ENCODE measurements around the gene TBC1D10A.

DNA sequence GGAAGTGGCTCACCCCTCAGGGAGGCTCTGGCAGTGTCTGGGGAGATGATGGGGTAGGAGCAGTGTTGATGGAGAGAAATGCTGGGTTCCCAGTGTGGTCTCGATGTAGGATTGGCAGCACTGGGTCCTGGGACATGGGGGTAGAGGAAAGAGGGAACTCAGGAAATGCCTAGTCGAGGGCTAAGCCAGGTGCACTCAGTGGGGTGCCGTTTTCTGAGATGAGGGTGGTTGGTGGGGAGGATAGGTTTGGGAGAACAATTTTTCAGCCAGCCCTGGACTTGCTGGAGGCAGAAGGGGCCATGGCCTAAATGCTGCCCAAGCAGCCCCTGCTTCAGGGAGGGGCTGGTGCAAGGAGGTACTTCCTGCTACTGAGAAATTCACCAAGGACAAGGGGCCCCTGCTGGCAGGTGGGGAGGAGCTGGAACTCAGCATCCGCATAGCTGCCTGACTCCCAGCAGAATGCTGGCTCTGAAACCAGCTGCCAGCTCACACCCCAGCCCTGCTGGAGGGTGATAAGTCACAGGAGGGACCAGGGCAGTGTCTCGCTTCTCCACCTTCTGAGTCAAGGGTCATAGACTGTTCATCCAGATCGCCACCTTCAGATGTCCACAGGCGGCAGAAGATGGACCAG lies 36.0 kb upstream of the TBC1D10A start:
- TF ChIP-seq, protein P1, sequence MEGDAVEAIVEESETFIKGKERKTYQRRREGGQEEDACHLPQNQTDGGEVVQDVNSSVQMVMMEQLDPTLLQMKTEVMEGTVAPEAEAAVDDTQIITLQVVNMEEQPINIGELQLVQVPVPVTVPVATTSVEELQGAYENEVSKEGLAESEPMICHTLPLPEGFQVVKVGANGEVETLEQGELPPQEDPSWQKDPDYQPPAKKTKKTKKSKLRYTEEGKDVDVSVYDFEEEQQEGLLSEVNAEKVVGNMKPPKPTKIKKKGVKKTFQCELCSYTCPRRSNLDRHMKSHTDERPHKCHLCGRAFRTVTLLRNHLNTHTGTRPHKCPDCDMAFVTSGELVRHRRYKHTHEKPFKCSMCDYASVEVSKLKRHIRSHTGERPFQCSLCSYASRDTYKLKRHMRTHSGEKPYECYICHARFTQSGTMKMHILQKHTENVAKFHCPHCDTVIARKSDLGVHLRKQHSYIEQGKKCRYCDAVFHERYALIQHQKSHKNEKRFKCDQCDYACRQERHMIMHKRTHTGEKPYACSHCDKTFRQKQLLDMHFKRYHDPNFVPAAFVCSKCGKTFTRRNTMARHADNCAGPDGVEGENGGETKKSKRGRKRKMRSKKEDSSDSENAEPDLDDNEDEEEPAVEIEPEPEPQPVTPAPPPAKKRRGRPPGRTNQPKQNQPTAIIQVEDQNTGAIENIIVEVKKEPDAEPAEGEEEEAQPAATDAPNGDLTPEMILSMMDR (IDR thresholded peaks at IDR 0.05) = no peak
- no peak for TF ChIP-seq POLR2A (IDR thresholded peaks at IDR 0.05)
